ENCODE measurements around the gene NPTN.

NPTN gene

DNA sequence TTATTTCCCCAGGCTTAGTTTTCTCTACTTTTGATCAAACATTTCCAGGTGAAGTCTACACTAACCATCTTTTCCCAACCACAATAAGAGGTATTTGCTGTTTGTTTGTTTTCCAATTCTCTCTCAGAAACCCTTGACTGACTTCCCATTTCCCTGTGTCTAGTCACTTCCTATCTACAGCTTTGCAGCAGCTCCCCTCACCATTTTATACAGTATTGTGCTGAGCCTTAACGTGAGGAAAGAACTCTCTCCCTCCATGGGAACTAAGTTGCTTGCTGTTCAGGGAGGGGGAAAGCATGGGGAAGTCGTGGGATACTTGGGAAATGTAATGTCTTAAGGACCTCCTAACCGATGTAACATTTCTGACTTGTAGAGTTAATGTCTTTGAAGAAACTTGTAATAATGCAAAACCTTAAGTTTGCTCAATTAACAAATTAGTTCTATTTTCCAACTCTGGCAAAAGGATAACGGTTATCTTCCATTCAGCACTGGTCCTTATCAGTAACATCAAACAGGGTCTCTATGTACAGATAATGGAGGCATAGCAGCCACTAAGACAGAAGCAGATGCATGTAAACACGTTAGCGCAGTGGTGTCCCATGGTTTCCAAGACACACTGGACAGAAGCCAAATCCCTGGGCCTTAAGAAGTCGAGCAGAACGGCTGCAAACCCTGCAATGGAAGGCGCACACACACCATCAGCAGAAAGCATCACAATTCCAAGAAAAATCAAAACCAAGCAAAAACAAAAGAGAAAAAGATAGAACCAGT is 39.7 kb downstream of the NPTN start:
- POLR2A ChIA-PET: no interaction called here
- no peak for DNase-seq (ENCODE audit: extremely low spot score)
- CTCF ChIA-PET: interaction anchor here (1.4 to 2.0 kb wide), 3 partner anchors 8 to 43 kb away, joined by 3 to 6 read pairs (median 5); no protein-coding TSS in a partner anchor
- TF ChIP-seq, protein P1, sequence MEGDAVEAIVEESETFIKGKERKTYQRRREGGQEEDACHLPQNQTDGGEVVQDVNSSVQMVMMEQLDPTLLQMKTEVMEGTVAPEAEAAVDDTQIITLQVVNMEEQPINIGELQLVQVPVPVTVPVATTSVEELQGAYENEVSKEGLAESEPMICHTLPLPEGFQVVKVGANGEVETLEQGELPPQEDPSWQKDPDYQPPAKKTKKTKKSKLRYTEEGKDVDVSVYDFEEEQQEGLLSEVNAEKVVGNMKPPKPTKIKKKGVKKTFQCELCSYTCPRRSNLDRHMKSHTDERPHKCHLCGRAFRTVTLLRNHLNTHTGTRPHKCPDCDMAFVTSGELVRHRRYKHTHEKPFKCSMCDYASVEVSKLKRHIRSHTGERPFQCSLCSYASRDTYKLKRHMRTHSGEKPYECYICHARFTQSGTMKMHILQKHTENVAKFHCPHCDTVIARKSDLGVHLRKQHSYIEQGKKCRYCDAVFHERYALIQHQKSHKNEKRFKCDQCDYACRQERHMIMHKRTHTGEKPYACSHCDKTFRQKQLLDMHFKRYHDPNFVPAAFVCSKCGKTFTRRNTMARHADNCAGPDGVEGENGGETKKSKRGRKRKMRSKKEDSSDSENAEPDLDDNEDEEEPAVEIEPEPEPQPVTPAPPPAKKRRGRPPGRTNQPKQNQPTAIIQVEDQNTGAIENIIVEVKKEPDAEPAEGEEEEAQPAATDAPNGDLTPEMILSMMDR (IDR thresholded peaks at IDR 0.05; ENCODE audit: control extremely low read depth, extremely low read depth, low read depth, missing control alignments): no peak

DNA sequence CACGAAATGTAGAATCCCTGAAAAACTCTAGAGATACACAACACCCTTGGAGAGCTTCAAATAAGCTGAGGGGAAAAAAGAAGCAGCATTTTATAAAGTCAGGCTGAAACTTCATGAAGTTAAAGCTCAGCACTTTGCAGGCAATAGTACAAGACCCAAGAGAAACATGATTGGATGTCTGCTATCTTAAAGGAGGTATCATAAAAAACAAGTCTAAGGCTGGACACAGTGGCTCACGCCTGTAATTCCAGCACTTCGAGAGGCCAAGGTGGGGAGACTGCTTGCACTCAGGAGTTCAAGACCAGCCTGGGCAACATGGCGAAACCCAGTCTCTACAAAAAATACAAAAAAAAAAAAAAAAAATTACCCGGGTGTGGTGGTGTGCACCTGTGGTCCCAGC is 42.9 kb downstream of the NPTN start:
- ChIA-PET CTCF (interaction anchor here (0.7 to 2.7 kb wide), 5 partner anchors 19 to 116 kb away, joined by 3 to 15 read pairs (median 3); no protein-coding TSS in a partner anchor), POLR2A (interaction anchor here (1.2 kb wide), 1 partner anchor 43 kb away, joined by 3 read pairs; no protein-coding TSS in a partner anchor)
- TF ChIP-seq, protein P1 (IDR thresholded peaks at IDR 0.05; ENCODE audit: control extremely low read depth, extremely low read depth, low read depth, missing control alignments): no peak
- DNase-seq (ENCODE audit: extremely low spot score): no peak

DNA sequence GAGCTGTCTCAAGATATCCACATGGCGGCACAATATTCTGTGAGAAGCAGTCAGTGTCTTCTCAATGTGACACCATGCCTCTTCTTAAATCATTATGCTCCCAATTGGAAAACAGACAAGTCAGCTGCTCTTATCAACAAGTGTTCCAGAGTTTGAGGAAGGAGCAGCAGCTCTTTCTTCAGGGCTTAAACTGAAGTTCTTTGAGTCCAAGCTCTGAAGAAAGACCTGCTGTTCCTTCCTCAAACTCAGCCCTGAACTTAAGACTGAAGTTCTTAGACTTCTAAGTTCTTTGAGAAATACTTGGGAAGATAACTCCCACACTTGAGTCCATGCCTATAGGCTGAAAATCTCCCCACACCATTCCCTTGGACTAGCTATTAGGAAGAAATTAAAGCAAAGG is 43.4 kb downstream of the NPTN start:
- DNase-seq (ENCODE audit: extremely low spot score): no peak
- TF ChIP-seq, protein P1 (IDR thresholded peaks at IDR 0.05; ENCODE audit: control extremely low read depth, extremely low read depth, low read depth, missing control alignments): no peak
- ChIA-PET CTCF (interaction anchor here (0.7 to 2.7 kb wide), 4 partner anchors 22 to 116 kb away, joined by 3 to 15 read pairs (median 3); no protein-coding TSS in a partner anchor), POLR2A (interaction anchor here (1.2 kb wide), 1 partner anchor 44 kb away, joined by 3 read pairs; no protein-coding TSS in a partner anchor)

DNA sequence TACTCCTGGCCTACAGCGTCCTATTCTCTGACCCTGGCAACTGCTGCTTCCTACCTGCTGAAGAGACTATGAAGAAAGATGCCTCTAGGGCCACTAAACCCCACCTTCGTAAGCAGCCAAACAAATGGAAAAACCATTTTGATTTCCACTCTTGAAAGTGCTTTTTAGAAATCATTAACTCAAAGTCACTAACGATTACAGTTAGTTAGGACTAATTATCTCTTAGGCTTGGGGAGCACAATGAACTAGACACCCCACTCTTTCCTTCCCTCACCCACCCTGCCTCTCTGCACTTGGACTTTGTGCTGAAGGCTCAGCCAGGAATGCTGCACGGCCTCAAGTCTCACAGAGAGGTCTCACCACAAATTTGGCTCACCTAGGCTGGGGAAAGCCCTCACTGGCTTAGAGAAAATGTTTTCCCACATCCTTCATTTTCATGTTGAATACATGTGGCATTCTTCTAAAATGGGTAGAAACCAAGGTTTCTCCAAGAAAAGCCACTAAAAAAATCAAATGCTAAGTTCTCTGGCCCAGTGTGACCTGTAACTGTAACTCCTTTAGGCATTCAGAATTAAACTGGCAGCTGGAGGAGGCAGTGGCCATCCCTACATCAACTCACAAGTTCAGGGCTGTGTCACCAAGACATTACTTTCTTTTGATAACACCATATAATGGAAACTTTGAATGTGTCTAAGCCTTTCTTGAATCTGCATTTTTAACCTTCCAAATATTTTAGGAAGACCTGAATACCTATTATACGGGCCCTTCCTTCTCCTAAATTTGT is 47.1 kb downstream of the NPTN start:
- TF ChIP-seq, protein P1 (IDR thresholded peaks at IDR 0.05; ENCODE audit: control extremely low read depth, extremely low read depth, low read depth, missing control alignments): no peak
- no peak for DNase-seq (ENCODE audit: extremely low spot score)
- ChIA-PET CTCF (interaction anchor here (0.9 to 2.7 kb wide), 4 partner anchors 10 to 113 kb away, joined by 3 to 7 read pairs (median 4); no protein-coding TSS in a partner anchor), POLR2A (no interaction called here)

DNA sequence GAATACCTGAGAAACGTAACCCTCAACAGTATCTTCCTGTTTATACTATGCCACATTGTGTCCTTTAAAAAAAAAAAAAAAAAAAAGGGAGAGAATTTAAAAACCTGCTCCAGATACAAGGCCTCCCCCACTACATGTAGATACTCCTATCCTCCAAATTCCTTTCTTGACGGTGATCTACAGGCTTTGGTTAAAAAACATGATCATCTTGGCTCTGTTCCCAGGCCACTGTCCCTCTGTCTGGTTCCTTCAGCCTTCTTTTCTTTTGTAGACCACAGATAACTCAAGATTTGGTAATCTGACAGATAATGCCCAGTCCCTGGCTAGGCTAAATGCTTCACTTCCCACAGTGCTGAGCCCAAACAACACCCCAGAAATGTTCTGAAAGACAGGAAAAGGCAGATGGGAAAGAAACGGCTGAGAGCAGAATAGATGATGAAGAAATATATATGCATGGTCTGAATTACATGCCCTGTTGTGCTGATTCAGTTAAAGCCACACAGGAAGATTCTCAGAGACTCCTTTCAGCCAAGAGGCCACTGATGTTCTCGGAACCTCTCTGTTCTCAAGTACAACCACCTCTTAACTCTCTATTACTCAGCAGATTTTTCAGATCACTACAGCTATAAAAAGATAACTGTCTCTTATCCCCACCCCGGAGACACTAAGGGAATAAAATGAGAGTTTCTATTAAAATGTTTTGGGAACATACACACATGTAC is 48.3 kb downstream of the NPTN start:
- CTCF ChIA-PET: interaction anchor here (2.8 kb wide), 1 partner anchor 52 kb away, joined by 11 read pairs; no protein-coding TSS in a partner anchor
- TF ChIP-seq, protein P1 (IDR thresholded peaks at IDR 0.05; ENCODE audit: control extremely low read depth, extremely low read depth, low read depth, missing control alignments): no peak
- POLR2A ChIA-PET: no interaction called here
- DNase-seq (ENCODE audit: extremely low spot score): no peak

DNA sequence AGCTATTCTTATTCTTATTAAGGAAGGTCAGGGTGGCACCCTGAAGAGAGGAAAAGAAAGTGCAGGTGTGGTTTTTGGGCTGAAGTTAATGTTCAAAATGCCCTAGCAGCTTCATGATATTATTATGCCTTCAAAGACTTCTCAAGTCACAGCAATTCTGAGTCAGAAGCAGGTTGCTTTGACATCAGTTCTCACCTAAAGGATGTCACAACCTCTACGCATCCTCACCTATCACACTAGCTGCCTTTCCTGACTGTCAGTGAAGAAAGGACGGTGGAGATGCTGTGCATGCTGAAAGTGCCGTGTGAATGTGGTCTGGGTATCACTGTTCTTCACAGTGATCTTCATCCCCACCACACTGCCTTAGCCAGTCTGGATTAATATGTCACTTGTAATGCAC is 49.6 kb downstream of the NPTN start:
- TF ChIP-seq, protein P1 (IDR thresholded peaks at IDR 0.05; ENCODE audit: control extremely low read depth, extremely low read depth, low read depth, missing control alignments): no peak
- ChIA-PET POLR2A (no interaction called here), CTCF (interaction anchor here (0.8 to 2.8 kb wide), 6 partner anchors 10 to 278 kb away, joined by 3 to 11 read pairs (median 4); no protein-coding TSS in a partner anchor)
- no peak for DNase-seq (ENCODE audit: extremely low spot score)
